ENCODE data around the gene VILL.
"Not testable (repeated sequence)": the region's sequence is repeated elsewhere in the genome, so short reads cannot be mapped to it uniquely, and the experiment has no call there.

VILL gene

DNA sequence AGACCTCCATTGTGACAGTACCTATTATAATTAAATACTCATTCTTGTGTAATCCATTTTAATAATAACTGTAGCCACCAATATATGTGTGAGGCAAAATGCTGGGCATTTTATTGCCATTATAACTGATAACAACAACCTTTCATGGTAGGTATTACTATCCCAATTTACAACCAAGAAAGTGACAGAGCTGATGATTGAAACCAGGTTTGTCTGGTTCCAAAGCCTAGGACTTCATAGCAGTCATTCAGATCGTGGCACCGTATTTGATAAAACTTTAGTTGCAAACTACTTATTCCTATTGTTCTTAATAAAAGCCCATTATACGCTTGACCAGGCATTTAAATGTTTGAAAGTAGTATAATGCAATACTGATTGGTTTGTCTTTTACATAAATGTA lies 26.4 kb upstream of the VILL start:
- no peak for DNase-seq

DNA sequence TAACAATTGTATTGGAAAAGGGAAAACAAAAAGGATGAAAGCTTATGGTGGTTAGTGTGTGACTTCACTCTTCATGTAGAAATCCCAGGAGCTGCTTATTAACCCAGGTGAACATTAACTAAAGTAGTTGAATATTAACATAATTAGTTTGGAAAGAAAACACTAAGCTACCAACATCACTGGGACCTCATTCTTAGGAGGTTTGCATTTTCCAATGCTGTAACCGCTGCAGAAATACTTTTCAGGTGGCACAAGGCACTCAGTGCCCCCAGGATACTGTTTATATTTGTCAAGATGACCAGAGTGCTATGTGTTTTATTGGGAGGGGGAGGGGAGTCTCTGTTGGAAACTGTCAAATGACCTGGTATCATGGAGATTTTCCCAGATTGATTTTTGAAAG lies 25.9 kb upstream of the VILL start:
- no peak for DNase-seq

DNA sequence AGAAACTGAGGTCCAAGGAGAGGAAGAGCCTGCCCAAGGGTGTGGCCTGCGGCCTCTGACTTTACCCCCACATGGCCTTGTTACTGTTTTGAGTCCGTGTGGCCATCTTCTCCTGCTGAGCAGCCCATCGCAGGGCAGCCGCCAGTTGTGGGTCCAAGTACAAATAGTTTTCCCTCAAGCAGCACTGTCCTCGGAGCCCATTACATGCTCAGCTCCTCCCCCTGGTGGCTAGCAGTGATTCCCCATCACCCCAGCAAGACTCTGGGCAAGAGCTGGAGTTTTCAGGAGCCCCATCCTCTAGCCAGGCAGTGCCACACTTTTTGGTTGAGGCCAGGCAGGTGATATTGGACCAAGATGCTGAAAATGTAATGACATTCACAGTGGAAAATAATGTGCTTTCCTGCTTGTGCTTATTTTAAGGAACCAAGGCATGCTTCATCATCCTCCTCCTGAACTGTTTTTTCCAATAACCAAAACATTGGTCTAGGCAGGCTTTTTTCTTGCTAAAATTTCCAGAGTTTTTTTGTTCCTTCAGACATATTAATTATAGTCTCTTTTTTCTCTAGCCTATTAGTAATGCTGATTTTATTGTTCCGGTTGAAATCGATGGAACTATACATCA lies 23.2 kb upstream of the VILL start:
- DNase-seq, result peak in 1 of 2 experiments; percentile 1

DNA sequence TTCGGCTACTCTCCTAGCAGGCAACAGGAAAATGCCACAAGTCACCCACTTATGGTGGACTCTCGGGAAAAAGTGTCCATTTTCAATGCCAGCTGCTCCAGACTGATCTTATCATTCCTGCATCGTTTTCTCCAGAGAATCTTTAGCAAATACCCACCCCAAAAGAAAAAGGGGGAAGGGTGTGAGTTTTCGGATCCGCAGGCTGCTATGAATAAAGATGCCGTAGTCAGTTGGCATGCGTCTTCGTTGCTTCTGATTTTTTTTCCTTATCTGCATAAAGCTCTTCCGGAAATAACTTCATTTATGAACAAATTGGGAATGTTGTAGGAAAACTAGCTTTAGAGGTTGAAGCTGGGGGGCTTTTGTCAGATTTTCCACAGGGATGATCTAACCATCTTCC lies 22.4 kb upstream of the VILL start:
- DNase-seq, result no peak

DNA sequence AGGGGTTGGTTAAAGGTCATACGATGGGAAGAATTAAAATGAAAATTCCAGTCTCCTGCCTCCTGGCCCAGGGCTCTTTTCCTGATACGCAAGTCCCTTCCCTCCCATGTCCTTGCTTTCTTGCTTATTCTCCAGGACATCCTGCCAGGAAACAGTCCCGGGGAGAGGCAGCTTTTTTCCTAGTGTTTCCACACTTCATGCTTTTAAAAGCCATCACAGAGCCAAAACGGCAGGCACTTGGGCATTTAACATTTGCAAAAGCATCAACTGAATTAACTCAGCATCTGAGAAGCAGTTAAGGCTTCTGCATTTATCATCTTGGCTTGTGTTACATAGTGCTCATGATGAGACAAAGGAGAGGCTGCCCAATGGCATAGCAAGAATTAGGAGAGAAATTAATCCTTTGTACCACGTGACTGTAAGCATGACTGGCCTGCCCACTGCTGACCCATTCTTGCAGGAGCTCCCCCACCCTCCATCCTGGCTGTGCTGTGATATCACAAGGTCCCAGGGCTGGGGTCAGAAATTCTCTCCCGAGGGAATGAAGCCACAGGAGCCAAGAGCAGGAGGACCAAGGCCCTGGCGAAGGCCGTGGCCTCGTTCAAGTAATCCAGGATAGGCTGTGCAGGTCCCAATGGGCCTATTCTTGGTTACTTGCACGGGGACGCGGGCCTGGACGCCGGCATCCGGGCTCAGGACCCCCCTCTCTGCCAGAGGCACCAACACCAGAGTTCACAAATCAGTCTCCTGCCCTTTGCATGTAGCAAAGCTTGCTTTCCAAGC lies 21.6 kb upstream of the VILL start:
- DNase-seq, result no peak

DNA sequence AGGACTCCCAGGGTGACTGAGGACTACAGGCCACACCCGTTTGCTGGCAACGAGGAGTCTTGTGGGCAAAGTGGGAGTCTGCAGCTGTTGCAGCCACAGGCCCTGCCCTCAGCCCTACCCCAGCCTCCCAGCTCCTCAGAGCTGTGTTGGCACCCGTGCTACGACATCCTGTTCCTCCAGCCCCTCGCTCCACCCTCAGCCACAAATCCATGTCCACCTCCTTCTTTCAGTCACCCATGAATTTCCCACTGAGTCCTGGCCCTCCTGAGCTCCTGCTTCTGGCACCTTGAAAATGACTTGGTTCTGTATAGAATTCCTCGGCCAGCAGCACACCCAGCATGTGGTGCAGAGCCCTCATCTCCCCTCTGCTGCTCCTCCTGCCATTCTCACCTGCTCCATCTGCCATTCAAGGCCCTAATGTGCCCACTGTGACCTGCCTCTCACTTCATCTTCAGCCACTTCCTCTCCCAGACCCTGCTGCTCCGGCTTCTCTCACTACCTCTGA lies 20.9 kb upstream of the VILL start:
- DNase-seq, result no peak

DNA sequence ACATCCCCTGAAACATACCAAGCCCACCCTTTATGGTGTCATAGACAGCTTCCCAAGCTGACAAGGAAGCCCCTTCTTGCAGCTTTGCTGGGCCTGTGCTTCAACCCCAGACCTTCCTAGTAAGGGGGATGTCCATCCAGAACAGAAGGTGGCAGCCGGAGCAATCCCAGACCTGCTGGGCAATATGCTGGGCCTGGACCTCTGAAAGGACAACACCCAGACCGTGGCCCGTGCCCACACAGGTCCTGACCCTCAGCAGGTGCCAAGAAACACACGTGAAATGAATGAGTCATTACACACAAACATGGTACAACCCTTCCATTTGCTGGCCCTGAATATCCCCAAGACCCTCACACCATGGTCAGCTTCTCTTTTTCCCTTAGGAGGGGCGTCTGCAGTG lies 19.8 kb upstream of the VILL start:
- no peak for DNase-seq

DNA sequence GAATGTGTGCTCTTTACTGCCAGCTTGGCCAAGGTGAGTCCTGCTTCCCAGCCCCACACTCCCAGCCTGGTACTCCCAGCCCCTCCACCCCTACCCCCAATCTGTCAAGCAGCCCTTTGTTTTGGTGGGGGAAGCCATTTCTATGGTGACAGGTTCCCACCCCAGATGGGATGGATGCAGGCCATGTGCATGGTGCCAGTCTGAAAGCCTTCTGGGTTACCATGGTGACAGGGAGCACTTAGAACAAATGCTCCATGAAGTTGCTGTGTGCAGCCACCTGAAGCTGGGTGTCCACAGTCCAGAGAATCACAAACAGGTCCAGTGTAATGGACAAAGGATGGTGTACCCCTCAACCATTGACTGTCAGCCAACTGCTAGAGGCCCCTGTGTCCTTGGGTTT lies 19.1 kb upstream of the VILL start:
- no peak for DNase-seq

DNA sequence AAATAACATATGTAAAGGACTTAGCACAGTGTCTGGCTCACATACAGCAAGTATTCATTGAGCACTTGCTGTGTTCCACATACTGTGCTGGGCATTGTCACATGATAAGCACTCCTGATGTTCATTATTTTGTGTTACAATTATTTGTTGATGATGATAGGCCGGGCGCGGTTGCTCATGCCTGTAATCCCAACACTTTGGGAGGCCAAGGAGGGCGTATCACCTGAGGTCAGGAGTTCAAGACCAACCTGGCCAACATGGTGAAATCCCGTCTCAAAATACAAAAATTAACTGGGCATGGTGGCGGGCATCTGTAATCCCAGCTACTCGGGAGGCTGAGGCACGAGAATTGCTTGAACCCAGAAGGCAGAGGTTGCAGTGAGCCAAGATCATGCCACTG lies 18.5 kb upstream of the VILL start:
- not testable (repeated sequence) for DNase-seq

DNA sequence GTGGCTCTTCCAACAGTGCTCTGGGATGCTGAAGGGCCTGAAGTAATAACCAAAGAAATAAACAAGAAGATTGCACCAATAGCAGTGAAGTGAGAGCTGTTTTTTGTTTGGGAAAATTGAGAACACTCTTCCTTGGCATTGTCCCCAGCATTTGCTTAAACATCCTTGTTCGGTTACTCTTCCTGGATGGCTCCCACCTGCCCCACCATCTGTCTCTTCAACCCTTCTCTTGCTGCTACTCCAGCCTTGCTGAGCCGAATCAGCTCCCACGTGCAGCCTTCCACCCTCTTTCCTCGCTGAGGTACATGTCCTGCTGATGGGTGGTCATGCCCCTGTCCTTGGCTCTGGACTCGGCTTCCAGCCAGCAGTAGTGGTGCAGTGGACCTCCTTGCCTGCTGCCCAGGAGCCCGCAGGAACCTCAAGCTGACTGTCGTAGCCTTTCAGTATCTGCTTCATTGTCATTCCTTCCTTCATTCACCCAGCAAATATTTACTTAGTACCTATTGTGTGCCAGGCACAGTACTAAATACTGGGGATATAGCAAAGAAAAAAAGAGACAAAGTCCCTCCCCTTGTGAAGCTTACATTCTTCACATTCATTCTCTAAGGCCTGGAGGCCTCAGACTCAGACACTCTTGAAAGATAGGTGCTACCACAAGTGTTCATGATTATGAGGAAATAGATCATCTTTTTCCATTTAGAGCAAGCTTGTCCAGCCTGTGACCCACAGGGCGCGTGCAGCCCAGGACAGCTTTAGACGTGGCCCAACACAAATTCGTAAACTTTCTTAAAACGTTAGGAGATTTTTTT lies 17.1 kb upstream of the VILL start:
- no peak for DNase-seq

DNA sequence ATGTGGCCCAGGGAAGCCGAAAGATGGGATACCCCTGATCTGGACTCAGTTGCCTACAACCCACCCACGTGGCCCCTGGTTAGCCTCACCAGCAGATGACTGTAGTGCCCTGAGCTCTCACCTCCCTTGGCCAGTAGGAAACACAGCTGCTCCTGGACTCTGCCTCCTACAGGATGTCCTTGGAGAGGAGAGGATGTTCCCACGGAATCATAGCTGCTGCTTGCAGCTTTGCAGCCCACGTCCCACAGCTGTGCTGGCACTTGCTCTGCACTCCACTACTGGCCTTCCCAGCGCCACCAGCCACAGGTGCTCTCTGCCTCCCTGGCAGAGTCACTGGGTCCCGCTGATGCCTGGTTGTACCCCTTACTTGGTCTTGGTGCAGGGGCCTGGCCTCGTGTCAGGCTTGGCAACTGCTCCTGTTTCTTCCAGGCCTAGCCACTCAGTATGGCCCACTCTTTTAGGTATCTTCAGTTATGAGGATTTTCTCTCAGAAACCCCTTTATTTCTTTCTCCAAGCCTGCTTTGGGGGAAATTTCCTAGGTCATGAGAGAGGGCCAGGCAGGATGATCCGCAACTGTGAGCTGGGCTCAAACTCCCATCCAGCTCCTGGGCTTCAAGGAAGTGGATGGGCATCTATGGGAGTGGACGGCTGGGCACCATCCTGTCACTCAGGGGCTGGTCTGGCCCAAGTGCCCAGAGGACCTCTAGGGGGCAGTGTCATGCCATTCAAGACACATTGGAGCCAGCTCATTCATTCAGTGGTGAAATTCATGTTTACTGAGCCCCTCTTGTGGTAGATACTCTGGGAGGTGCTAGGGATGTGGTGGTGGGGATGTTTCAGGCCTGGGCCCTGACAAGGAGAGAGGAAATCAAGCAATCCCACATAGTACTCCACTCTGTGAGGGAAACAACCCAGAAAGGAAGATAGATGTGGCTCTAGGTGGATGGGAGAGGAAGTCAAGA lies 16.2 kb upstream of the VILL start:
- peak in 1 of 2 experiments; percentile 1 for DNase-seq

DNA sequence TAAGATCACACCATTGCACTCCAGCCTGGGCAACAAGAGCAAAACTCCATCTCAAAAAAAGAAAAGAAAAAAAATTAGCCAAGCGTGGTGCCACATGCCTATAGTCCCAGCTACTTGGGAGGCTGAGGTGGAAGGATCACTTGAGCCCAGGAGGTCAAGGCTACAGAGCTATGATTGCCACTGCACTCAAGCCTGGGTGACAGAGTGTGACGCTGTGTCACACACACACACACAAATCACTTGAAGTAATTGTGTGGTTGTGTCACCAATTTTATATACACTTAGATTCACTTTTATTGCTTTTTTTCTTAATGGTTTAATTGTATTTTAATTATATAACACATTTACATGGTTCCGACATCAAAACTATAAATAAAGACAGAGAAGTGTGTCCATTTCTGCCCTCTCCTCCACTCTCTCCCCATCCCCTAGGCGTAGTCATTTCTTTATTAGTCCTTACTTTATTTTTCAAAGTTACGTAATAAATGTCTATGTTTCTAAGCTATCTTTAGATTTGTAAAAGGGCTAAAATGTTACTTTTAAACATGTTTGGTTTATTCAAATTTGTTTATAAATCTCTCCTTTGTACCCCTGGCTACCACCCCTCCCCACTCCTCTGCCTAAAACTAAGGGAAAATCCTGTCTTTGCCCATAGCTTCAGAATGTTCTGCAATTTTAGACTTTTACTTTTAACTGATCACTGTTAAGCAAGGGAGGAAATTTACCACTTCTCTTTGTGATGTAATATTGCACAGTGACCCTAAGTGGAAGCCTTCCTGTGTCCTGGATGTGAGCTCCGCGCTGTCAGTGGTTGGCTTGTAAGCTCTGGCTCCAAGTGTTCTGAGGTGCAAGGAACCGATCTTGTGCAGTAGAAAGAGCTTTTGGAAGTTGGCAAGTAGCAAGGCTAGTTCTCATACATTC lies 10.8 kb upstream of the VILL start:
- no peak for DNase-seq

DNA sequence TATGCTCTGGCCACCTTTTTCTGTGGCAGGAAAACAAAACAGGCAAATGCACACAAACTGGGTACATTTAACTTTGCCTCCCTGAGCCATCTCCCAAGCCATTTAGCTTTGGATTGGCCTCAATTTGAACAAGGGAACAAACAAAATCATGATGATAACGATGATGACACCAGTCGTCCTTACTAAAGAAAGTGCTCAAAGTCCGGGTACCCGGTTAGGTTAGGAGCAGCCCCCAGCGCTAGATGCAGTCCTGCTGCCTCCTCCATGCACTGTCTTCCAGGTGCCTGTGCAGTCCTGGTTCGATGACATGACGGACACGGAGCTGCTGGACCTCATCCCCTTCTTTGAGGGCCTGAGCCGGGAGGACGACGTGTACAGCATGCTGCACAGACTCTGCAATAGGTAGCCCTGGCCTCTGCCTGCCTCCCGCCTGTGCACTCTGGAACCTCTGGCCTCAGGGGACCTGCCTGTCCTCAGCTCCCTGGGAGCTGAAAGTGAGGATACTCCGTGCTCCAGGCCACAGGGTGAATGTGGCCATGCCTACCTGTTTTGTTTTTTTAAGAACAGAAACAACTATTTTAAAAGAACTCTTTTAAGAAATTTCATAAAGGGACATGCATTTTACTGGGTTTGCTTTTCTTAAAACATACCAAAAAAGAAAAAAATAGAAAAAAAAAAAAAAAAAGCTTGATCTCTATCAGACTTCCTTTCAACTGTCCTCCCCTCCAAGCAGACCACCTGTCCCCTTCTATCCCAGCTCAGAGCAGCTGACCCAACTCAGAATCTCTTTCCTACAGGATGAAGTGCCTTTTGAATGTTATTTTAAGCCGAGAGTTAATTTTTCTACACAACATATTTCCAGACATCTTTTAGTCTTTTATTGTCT lies 9.9 kb upstream of the VILL start:
- no peak for DNase-seq

DNA sequence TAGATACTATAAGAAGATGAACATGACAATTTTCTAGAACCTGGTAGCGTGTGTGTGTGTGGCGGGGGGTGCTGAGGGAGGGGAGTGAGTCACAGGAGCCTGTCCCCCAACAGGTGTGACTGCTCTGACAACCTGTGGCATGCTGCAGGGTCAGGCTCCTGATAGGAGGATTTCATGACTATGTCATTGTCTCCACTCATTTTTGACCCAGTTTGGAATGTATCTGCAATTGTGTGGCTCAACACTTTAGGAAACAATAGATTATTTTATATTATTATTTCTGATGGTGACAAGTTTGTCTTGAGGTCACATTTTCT lies 9.3 kb upstream of the VILL start:
- DNase-seq, result no peak

DNA sequence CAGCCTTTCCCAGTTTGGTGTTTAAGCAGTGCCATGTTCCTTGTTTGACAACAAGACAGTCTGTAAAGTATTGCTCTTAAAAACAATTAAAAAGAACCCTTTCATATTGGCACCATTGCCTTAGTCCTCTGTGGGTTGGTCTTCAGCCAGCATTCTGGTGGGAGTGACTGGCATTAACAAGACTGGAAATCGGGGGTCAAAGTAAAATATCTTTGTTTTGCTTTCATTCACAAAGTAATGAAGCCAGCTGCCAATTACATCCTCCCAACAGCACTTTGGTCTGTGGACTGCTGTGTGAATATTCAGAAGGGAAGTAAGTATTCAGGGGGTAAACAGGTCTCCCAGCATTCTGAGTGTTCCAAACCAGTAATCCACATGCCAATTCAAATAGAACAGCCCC lies 8.3 kb upstream of the VILL start:
- DNase-seq, result no peak

DNA sequence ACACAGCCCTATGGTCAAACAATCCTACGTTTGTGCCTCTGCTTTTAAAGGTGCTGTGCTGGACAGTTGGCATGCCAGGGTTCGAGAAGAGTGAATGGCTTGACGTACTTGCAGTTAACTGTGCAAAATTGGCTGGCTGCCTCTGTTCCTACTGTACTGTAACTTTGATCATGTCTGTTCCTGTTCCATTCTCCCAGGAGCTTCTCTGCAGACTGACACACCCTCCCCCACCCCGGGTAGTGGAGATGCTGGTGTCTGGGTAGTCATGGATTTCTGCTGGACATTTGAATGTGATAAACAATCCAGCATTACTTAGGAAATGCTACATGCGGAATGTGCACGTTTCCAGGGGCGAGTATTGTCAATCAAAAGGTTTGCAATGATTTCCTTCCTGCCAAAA lies 6.5 kb upstream of the VILL start:
- no peak for DNase-seq

DNA sequence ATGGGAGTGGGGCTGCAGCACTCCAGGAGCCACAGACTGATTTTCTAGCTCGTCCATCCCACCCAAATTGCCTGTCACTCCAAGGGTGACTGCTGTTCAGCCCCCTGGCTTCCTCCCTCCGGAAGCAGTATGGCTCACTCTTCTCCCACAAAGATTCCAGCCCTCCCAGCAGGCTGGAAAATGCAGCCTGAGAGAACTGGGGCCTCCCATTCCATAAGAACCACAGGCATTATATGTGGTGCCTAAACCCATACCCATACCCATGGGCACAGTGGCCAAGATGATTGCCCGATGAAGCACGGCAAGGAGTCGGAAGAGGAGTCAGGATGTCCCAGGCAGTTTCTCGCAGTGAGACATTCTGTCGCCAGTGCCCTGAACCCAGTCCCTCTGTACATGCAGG lies 6.0 kb upstream of the VILL start:
- no peak for DNase-seq

DNA sequence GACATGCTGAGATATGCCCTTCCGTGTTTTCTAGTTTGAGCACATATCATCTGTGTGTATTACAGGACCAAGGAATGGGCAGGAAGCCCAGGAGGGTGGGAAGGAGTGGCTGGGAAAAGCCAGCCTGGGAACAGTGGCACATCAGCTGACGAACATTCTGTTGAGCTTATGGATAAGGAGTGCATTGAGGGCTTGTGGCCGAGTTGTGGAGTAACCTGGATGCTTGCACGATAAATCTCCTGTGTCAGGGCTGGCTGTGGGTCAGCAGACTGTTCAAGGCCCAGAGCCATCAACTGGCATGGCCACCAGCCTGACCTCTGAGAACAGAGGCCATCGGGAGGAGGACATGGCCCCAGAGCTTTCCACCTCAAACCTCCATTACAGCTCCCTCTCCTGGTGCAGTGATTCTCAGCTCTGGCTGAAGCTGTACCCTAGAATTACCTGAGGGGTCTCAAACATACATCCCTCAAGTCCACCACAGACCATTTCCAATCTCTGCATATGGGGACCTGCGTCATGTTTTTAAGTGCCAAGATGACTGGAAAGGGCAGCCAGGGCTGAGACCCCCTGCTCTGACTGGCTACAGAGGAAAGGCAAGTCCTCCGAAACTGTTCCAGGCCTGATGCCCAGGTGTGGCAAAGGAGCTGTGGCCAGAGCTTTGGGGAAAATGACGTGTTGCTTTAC lies 4.8 kb upstream of the VILL start:
- no peak for DNase-seq

DNA sequence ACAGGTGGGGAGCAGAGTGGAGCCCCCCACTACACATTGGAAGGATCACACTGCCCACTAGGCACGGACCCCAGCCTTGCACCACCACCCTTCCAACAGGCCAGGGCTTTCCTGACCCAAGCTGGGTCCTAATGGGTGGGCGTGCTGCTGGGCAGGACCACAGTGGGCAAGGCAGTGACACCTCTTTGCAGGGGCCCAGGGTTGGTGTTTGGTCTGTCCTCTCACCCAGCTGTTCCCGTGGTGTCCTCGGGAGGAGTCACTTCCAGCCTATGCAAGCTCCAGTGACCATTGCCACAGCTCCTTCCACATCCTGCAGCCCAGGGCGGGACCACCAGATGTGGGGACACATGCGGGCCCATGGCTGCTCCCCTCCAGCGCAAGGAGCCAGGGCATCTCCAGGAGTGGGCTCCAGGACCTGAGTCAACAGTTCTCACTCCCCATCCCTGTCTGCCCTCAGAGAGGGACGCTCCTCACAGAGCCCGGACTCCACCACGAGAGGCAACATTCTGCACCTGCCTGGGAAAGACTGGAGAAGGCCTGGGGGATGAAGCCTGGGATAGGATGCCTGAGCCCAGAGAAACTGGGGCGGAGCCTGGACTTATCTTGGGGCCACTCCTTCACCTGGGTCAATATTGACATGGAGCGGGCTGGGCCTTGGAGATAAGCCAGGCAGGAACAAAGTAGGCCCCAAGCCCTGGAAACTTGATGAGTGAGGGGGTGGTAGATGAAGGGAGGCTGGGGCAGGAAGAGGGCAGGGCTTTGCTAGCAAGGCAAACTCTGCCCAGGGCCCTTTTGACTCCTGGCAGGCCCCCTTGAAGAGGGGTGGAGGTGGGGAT lies 3.9 kb upstream of the VILL start:
- no peak for DNase-seq

Data from NCI-H1930 (cell line).